Left cardiac atrium (tissue), 4 donors: Measurements from ENCODE around the gene SPATS2L. TPM values are rescaled to one million over a fixed set of nuclear protein-coding genes. Genes with fewer than 3 reads are reported as not detected.

Source experiments
- ATAC-seq, 2 donors: fragments of 200-7000 bp; cut with Tn5 transposase; one replicate each; pipeline ENCODE4 v1.9.1; 2020; ENCODE audit warnings: mild to moderate bottlenecking in 2 of 2, moderate library complexity in 2 of 2
- DNase-seq: peaks from one replicate; pipeline ENCODE4 v3.0.0-alpha.2; 2020
- intact Hi-C, 2 donors: fragments of 100-400 bp; cut with DNase I; formaldehyde crosslinking; loops; one replicate each; pipeline versions ENCODE4 v1.14.1 to v1.15.1; 2022 to 2023
- total RNA-seq, 2 donors: library from RNA; stranded (reverse); fragmentation: NEBNext Ultra II Directional; extraction: Animal tissue kit (Norgen Biotek cat#: 25700); gene quantifications; one replicate each; pipeline ENCODE4 v1.2.1, GENCODE V29; 2021
- donor health status: DM: no; HTN: yes; CAD: no.
- donor health status: DM: no; HTN: yes; CAD: no; lungs with severe emphysema.
- donor health status: DM: yes; HTN: yes; CAD: no.
- donor health status: Dilated cardiomyopathy.

The SPATS2L gene
- total RNA-seq, 2 donors from 2014 or later = 95.7 to 117 TPM

DNA sequence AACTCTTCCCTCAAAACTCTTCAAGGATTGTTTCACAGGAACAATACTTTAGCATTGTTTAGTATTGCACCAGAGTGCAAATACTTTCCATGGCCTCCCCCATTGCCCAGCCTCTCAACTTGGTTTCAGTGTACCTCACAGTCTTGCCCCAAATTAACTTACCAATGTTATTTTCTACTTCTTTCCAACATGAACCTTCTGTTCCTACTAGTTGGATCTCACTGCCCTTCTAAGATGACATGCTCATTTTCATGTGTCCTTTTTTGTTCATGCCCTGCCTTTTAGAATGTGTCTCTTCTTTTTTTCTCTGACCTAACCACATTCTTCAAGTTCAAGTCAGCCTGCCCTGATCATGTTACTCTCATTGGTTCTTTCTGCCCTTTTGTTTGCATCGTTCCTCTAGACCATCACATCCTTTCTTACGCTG is 4.1 kb downstream of the SPATS2L start:
- ATAC-seq (no peak), DNase-seq (no peak)
- intact Hi-C loops = no loop called here

DNA sequence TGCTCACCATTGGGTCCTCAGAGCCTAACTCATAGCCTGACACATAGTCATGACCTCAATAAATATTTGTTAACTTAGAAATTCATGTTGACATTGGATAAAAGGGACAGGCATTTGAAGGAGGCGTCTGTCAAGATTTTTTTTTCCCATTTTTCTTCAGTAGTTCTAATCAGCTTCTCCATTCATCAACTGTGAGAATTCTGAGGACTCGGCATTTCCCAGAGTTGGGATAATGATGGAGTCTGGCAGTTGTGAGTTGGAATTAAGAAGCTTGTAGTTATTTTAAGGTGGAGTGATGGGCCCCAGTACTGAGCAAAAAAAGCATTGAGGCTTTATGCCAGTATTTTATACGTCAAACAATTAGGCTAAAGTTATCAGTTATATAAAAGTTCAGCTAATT is 4.6 kb downstream of the SPATS2L start:
- DNase-seq (no peak), ATAC-seq (no peak)
- intact Hi-C loops = no loop called here

DNA sequence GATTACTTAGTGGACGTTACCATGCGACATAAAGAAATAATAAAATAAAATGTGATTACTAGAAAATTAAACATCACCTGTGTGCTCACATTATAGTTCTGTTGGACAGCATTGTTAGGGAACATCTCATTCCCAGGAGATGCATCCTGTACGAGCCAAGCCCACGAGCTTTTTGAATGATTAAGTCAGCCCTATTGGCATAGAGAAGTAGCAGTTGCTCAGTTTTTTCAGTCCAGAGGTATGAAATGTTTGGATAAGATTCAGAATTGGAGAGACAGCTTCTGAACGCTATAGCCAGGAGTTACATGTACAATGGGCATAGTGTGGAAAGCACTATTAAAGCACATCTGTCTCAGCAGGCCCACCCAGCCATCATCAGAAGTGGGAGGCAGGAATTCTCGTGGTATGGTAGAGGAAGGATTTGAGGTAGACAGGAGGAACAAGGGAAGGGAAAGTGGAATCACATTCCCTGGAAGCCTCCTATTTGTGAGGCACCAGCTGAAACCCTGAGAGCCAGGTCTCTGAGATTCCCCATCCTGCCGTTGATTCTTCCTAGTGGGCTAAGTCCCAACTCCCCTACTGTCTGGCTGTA is 8.6 kb downstream of the SPATS2L start:
- intact Hi-C loops = no loop called here
- no peak for DNase-seq
- ATAC-seq = no peak

DNA sequence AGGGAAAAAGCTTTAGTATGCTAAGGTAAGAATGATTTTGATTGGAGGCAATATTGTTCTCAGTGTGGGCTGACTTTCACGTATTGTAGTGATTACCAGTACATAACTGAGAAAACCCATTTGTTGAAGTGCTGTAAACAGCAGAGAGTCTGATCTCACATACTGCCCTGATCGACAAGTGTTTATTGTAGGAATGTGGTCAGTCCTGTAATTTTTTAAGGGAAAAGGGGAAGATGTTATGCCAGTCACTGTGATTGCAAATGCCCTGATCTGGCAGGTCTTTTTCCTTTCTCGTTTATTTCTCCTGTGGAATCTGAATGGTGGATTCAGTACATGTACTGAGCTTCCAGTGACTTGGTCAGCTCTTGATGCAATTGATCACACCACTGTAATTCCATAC is 11.5 kb downstream of the SPATS2L start:
- DNase-seq = no peak
- peak in 1 of 2 donors; percentile 53 for ATAC-seq
- intact Hi-C loops = no loop called here

DNA sequence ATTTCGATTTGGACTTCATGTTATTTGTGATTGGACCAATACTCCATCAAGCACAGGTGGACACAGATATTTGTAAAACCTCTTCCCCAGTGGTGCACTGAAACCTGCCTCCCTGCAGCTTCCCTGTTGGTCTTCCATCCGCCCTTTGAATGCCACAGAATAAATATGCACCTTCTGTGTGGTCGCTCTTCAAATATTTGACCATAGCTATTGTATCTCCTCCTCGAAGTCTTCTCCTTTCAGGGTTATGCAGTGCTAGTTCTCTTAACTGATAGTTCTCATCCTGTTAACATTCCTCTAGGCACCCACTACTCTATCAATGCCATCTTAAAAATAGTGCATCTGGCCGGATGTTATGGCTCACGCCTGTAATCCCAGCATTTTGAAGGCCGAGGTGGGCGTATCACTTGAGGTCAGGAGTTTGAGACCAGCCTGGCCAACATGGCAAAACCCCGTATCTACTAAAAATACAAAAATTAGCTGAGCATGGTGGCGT is 12.5 kb downstream of the SPATS2L start:
- ATAC-seq (no peak), DNase-seq (no peak)
- intact Hi-C loops = no loop called here

DNA sequence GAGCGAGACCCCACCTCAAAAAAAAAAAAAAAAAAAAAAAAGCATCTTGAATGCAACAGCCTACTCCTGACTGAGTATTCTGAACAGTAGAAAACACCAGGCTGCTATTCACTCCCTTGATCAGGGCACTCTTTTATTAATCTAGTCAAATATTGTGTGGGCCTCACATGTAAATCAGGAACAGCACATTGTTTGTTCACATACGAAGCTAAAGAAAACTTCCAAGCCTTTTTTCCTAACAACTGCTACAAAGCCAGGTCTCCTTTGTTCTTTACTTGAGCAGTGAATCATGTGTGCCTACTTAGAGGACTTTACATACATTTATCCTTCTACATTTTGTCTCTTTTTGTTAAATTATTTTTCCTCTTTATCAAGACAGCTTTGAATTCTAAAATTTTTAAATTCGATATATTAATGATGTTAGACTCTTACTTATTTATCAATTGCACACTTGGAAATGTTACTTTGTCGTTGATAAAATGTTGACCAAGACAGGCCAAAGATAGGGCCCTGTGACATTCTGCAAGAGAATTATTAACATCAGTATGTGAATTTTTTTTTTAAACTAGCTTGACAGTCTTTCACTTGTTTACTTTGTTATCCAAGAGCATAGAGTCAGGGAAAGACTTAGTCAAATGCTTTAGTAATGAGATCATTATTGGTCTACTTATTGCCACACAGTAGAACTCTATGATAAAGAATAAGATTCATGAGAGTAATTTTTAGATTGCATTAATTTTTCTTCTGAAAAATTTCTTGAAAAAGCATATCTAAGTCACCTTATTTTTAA is 13.2 kb downstream of the SPATS2L start:
- ATAC-seq = peak in 1 of 2 donors; percentile 76
- intact Hi-C loops = no loop called here
- no peak for DNase-seq

DNA sequence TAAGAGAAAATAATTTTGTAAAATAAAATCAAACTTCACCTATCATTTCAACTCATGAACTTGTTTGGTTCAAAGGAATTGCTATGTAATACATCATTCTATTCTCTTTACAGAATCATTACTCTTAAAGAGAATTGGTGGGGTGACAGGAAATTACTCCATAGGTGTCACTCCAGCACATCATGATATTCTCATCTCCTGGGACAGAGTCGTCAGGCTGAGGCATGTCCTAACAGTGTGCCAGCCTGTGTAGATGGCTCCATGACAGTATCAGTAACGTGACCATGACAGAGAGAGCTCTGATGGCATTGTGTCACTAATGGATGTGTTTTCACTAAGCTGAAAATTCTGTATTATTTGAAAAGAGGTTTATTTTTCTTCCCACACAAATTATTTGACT is 13.9 kb downstream of the SPATS2L start:
- ATAC-seq = peak; percentile 64 to 66
- intact Hi-C loops = no loop called here

DNA sequence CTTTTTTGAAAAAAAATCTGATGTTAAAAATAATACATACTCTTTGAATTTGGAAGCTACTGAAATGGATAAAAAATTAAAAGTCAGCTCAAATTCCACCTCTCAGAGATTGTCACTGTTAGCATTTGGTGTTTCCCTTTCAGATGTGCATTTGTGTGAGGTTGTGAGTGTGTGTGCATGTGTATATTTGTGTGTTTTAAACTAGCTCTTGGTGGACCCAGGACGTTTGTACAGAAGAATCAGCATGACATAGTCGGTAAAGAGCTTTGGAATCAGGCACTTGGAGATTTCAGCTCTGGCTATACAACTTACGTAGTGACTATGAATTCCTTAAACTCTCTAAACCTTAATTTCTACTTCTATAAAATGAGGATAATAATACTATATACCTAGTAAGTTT is 14.5 kb downstream of the SPATS2L start:
- intact Hi-C loops = no loop called here
- no peak for ATAC-seq
- DNase-seq = no peak

More for the DNA sequence above, 13.9 kb downstream of the SPATS2L start:
- DNase-seq = no peak

DNA sequence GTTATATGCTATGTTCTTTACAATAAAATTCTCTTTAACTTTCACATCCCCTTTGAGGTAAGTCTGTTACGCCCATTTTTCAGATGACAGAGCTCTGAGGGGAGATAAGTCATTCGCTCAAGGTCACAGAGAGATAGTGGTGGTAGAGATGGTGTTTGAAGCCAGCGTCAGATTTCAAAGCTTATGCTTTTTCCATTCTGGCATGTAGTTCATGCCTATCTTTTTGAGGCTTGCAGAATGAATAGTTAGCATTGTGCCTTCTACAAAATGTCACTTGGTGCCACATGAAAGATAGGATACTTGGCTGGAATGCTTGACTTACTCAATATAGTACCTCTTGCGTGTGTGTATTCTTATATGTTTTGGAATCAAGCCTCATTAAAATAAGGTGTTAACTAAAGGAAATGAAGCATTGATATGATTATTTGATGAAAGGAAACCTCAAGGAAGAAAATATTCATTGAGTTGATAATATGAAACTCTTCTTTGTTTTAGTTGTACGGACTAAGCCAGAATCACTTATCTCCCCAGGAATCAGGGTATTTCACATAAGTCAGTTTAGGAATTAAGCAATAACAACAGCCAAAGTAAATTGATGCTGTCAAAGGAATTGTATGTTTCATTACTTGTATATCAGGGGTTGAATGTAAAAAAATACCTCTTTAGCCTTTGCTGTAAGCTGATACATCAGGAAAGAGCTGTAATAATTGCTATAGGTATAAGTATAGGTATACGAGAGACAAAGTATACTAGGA is 15.5 kb downstream of the SPATS2L start:
- DNase-seq (no peak), ATAC-seq (no peak)
- intact Hi-C loops = no loop called here

DNA sequence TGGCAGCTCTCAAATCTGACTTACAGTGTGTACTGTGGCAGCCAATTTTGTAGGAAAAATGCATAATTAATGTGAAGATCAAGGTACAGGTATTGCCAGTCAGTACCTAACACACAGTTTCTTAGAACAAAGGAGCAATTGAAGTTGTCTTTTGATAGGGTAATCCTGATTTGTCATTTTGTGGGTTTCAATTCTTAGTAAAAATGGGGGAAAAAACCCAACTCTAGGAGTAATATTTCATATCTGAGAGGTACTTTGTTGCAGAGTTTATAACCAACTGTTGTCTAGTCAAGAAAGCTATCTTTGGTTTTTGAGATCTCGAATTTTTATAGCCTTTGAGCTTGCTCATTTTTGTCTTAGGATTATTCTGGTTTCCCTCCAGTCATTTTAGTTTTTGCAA is 16.1 kb downstream of the SPATS2L start:
- DNase-seq = no peak
- no peak for ATAC-seq
- intact Hi-C loops = no loop called here

DNA sequence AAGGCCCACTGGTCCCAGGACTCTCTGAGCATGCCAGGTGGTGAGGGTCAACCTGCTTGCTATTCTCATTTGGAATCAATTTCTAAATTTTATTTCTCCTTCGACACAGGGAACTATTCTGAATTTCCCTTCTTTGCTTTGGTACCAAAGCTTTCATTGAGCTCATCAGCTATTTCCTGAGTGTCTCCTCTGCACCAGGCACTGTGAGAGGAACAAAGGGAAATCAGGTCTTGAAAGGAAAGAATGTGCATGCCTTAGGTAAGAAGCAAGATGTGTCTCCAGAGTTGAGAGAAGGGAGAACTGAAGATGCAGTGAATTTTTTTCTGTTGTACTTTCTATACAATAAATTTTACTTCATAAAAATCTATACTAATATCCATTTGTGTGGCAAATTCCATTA is 17.9 kb downstream of the SPATS2L start:
- intact Hi-C loops = no loop called here
- ATAC-seq (no peak), DNase-seq (no peak)

DNA sequence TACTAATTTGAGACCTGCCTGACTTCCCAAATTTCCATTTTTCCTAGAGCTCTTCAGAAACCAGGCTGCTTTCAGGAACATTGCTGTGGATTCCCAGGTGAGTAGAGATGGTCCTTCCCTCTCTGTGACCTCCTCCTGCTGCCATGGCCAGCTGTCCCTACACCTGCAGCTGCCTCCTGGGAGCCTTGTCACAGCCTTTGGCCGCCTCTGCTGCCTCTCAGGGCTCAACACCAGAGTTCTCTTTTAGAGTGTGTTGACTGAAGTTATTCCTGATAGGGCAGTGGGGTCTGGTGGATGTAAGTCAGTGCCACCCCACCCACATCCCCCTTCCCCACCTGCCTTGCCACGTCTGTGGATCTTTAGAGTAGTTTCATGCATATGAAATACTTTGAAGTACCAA is 22.9 kb downstream of the SPATS2L start:
- intact Hi-C loops = no loop called here
- no peak for DNase-seq
- ATAC-seq = peak; percentile 29 to 34

DNA sequence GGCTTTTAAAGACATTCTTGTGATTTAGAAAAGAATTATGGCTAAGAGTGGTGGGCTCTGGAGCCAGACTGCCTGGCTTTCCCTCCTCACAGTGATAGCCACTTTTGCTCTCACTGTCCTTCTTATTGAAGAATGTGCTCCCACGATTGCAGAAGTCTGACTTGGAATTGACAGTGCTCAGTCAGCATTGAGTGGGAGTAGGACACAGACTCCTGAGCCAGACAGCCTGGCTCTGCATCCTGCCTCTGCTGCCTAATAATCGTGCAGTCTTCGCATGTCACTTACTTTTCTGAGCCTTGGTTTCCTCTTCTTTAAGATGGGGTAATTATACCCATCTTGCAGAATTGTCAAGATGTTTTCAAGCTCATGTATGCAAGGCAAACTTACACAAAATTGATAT is 23.3 kb downstream of the SPATS2L start:
- intact Hi-C loops = no loop called here
- DNase-seq (no peak), ATAC-seq (peak; percentile 50 to 82)

DNA sequence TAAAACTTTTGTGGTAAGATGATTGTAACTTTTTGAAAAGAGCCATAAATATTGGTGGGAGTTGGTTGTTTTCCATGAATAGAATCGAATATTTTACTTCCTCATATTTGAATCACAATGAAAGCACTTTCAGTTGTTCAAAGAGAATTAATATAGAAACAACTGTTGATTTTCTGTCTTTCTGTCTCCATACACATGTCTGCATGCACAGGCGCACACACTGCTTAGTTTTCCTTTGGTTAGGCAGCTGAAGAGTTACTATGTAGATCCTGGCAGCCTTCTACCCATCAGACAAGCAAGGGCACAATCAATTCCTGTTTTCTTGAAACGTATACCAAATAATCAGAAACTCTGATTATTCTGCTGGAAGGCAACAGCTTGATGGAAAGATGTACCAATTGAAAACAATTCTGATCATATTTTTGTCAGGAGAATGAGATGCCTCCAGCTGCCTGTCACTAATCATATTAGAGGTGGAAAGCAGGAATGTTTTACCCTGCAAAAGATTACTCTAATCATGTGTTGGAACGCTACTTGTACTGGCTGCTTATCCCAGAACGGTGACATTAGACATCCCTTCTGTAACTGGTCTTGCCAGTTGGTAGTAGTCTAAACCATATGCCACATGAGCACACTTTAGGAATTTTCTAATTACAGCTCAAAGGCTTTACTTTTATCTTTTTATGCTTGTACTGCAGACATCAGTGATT is 24.0 kb downstream of the SPATS2L start:
- ATAC-seq = peak in 1 of 2 donors; percentile 50
- DNase-seq = no peak
- intact Hi-C loops = no loop called here

DNA sequence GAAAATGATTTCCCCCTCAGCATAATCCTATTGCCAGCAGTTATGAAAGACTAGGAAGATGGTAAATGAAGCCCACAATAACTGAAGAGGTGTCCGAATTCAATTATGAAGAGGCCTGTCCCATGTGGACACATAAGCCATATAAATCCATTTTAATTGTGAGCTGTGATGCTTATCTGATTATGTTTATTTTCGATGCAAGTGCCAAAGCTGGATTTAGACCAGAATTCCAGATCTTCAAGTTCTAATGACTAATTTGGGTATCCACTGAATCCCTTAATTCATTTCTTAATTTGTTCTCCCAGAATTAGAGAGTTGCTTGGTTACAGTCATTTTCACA is 24.5 kb downstream of the SPATS2L start:
- DNase-seq (no peak), ATAC-seq (no peak)
- intact Hi-C loops = no loop called here

DNA sequence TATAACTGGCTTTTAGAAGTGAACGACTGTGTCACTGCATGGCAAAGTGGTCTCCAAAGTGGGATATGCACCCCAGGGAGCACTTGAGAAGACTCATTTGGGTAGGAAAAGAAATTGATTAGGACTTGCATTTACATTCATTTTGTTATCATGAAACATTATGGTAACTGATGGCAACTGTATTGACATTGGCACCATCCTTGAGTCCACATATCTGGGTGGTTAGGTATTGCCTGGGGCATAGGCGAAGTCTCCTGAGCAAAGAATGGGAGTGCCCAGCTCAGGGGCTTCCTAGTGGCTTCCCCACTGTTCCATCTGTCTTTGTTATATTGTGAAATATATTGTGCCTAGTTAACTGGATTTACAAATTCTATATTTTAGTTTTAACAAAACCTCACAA is 29.2 kb downstream of the SPATS2L start:
- peak in 1 of 2 donors; percentile 29 for ATAC-seq
- no peak for DNase-seq
- intact Hi-C loops = no loop called here

DNA sequence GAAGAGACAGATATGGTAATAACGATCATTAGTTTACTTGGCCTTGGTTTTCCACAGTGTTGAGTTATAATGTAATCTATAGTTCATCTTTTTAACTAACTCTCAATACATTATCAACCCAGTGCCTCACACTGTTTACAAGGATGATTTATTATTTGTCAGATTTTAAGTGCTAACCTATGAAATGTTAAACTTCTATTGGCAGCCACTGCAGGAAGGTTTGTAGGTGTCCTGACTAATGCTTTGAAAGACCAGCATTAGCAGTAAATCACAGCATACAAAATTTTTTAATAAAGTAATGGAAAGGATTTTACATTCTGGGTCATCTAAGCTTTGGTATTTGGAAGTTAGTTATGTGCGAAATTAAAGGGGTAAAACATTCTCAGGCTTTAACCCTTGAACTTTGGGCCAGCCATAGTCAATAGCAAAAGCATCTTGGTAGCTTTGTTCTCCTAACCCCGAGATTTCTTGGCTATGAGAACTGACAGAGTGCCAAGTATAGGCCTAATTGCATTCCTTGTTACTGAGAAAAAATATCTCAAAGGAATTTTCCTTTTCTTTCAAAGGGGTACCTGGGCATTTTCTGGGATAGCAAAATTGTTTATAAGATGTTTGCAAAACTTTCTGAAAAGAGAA is 30.6 kb downstream of the SPATS2L start:
- intact Hi-C loops = no loop called here
- ATAC-seq (no peak), DNase-seq (no peak)

DNA sequence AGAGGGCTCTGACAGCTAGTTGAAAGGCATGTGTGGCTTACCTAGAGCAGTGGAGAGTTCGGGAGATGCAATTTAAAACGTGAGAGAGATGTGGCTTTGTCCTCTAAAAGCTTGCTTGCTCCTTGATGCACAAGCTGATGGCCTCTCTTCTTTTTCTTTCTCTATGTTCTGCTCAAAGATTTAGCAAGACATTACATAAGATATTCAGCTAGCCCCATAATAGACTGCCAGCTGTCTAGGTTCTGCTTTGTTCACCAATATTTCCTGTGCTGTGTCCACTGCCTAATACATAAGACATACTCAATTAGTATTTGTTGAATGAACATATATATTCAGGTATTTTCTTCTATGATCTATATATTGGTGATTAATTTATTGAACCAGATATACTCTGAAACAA is 31.1 kb downstream of the SPATS2L start:
- ATAC-seq = peak; percentile 27 to 62
- intact Hi-C loops = no loop called here
- no peak for DNase-seq

DNA sequence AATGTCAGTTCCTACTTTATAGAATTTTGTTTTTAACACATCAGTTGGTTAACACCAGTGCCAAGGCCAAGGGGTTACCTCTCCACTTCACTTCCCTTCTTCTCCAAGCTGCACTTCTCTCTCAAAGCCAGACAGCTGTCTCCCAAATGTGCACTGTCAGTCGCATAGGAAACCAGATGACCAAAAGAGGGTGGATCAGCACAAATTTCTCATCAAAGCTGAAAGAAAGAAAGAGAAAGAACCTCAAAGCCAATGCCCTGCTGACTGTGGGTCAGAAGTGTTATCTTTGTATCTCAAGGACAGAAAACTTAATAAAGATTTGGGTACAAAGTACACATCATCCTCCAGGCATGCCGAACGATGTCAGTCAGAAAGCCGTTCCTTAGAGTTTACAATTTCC is 32.2 kb downstream of the SPATS2L start:
- intact Hi-C loops = no loop called here
- DNase-seq (no peak), ATAC-seq (peak; percentile 28 to 38)
